Stomach (tissue), 9 donors: ENCODE data around the gene FXYD4. TPM values are rescaled to one million over a fixed set of nuclear protein-coding genes. Genes with fewer than 3 reads are reported as not detected.

Experiments
- DNase-seq, 2 donors: peaks; one replicate each; pipeline versions ENCODE4 v3.0.0 to v3.0.0-alpha.2; 2013 to 2019
- H3K27ac ChIP-seq, 5 donors: fragments of 200-600 bp in 4 of 5; sonication (generic) in 4 of 5; one replicate each; pipeline ENCODE4 v1.5.1; 2013 to 2019; ENCODE audit warnings: mild to moderate bottlenecking in 1 of 5, moderate library complexity in 1 of 5
- H3K27me3 ChIP-seq, 3 donors: fragments of 200-600 bp; sonication (generic); one replicate each; pipeline ENCODE4 v1.5.1; 2017 to 2019; ENCODE audit warnings: mixed run types in 1 of 3
- H3K36me3 ChIP-seq, 4 donors: fragments of 200-600 bp; sonication (generic); 1 replicate in 3 of 4; 2 replicates in 1 of 4; pipeline ENCODE4 v1.5.1; 2016 to 2019
- H3K4me1 ChIP-seq, 4 donors: fragments of 200-600 bp; sonication (generic); one replicate each; pipeline ENCODE4 v1.5.1; 2016 to 2019
- H3K4me3 ChIP-seq, 4 donors: fragments of 200-600 bp; sonication (generic) in 3 of 4; one replicate each; pipeline ENCODE4 v1.5.1; 2016 to 2019; ENCODE audit warnings: mild to moderate bottlenecking in 1 of 4
- H3K9me3 ChIP-seq, 4 donors: fragments of 200-600 bp; sonication (generic); one replicate each; pipeline ENCODE4 v1.5.1; 2016 to 2019
- EP300 ChIP-seq: sonication (generic); formaldehyde crosslinking; IDR thresholded peaks from one replicate; pipeline ENCODE4 v1.6.1; 2017; ENCODE audit warnings: antibody characterized with exemption
- POLR2A ChIP-seq, 4 donors: fragments of 450-650 bp; IDR thresholded peaks; one replicate each; pipeline ENCODE4 v1.6.1; 2016; ENCODE audit warnings: antibody characterized with exemption in 4 of 4, control low read depth in 2 of 4, mild to moderate bottlenecking in 1 of 4, moderate library complexity in 1 of 4
- POLR2AphosphoS5 ChIP-seq, 3 donors: sonication (generic); formaldehyde crosslinking; IDR thresholded peaks; one replicate each; pipeline ENCODE4 v1.6.1; 2016; ENCODE audit warnings: antibody characterized with exemption in 3 of 3
- WGBS, 5 donors: extraction: QIAGEN DNeasy Blood & Tissue Kit in 3 of 5; methylation state at CpG; one replicate each; pipeline versions ENCODE4 v1.1.5 to v1.1.7; 2013 to 2018; 5-methylcytosine and 5-hydroxymethylcytosine counted together
- intact Hi-C: fragments of 100-400 bp; cut with DNase I; formaldehyde crosslinking; loops from one replicate; pipeline ENCODE4 v1.15.1; 2023; ENCODE audit warnings: low total_unique reads
- polyA plus RNA-seq, 3 donors: library from polyadenylated mRNA; stranded (reverse); fragments of 200-250 nt; gene quantifications; one replicate each; pipeline ENCODE4 v1.2.3, GENCODE V29; 2013
- total RNA-seq, 5 donors: library from RNA; depleted of rRNA; stranded (reverse); fragments of >200 nt; gene quantifications; one replicate each; pipeline versions ENCODE4 v1.1.0 to v1.2.3, GENCODE V29; 2014 to 2016
- TF ChIP-seq, protein P1 (sequence below), 7 experiments: fragments of 450-650 bp in 4 of 7; fragments of 200-600 bp in 3 of 7; sonication (generic) in 3 of 7; IDR thresholded peaks; one replicate each; pipeline ENCODE4 v1.5.1; 2016 to 2019; ENCODE audit warnings: antibody characterized with exemption in 7 of 7, control low read depth in 2 of 7, mild to moderate bottlenecking in 1 of 7
- donor health status: healthy with polysubstance abuse.
- donor health status: Bipolar disorder and iron deficiency.
- donor health status: healthy.

FXYD4 gene
- total and polyA plus RNA-seq, 8 donors: 2.8 to 7.3 (median 6.0) TPM; not detected in 5

DNA sequence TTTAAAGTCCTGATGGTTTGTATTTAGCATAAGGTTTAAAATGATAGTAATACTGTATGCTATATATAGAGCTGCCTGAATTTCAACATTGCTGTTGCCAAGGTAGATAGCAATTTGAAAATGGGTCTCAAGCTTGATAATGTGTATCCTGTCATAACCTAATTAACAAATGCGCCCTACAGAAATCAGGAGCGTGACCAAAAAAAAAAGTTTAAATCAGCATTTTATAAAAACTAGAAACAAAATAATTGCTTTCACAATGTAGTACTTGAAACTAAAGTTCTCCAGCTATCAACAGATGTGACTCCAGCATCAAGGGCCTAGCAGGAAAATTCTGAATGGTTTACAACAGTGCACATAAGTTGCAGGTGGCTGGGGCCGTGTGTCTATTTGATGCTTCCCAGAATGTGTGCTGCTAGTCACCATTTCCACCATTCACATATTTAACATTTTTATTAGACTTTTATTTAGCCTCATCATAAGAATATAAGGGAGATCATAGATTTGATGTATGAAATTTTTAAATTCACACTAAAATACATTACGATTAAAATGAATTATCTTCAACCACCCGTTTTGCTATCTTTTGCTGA is 14.1 kb downstream of the FXYD4 start:
- WGBS, 5 donors: 74 to 81% (median 78%) methylated on average over 5 of the region's 5 CpGs
- no peak for DNase-seq
- TF ChIP-seq, protein P1, sequence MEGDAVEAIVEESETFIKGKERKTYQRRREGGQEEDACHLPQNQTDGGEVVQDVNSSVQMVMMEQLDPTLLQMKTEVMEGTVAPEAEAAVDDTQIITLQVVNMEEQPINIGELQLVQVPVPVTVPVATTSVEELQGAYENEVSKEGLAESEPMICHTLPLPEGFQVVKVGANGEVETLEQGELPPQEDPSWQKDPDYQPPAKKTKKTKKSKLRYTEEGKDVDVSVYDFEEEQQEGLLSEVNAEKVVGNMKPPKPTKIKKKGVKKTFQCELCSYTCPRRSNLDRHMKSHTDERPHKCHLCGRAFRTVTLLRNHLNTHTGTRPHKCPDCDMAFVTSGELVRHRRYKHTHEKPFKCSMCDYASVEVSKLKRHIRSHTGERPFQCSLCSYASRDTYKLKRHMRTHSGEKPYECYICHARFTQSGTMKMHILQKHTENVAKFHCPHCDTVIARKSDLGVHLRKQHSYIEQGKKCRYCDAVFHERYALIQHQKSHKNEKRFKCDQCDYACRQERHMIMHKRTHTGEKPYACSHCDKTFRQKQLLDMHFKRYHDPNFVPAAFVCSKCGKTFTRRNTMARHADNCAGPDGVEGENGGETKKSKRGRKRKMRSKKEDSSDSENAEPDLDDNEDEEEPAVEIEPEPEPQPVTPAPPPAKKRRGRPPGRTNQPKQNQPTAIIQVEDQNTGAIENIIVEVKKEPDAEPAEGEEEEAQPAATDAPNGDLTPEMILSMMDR (IDR thresholded peaks at IDR 0.05): no peak
- TF ChIP-seq POLR2A (IDR thresholded peaks at IDR 0.05) (no peak), EP300 (no peak), POLR2AphosphoS5 (IDR thresholded peaks at IDR 0.05) (no peak)
- Histone ChIP-seq H3K4me1 (peaks cover 3 to 38% (median 27%) of the 10 kb centered on the region in 4 donors), H3K27me3 (no peaks in the 10 kb centered on the region), H3K36me3 (peaks cover 45 to 64% (median 61%) of the 10 kb centered on the region in 4 donors), H3K9me3 (no peaks in the 10 kb centered on the region), H3K4me3 (no peak overlapping the region), H3K27ac (no peak overlapping the region)
- intact Hi-C loops: no loop called here

DNA sequence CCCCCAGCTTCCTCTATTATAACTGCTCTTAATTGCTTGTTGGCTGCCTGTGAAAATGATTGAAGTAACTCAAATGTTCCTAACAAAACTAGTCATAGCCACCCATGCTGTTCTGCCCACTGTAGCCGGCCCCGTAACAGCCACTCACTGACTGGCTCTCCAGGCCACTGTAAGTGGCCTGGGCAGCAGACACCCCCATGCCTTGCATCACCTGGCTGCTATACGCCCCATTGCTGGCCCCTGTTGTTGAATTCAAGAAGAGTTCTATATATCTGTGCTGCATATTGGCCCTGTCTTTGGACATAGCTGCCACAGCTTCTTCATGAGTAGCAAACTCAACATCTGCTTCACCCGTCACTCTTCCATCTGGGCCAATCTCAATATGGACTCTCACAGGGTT is 15.1 kb downstream of the FXYD4 start:
- WGBS, 5 donors: 85 to 92% (median 91%) methylated on average over 4 of the region's 4 CpGs
- DNase-seq: no peak
- no peaks in the 10 kb centered on the region for H3K9me3 ChIP-seq
- no peaks in the 10 kb centered on the region for H3K27me3 ChIP-seq
- intact Hi-C loops: no loop called here
- no peak for TF ChIP-seq EP300
- TF ChIP-seq POLR2AphosphoS5 (IDR thresholded peaks at IDR 0.05): peak in 1 of 3 donors; percentile 1
- H3K36me3 ChIP-seq: peaks cover 55 to 74% (median 71%) of the 10 kb centered on the region in 4 donors
- H3K4me1 ChIP-seq: peaks cover 3 to 49% (median 36%) of the 10 kb centered on the region in 4 donors
- H3K4me3 ChIP-seq: no peak overlapping the region
- H3K27ac ChIP-seq: no peak overlapping the region

DNA sequence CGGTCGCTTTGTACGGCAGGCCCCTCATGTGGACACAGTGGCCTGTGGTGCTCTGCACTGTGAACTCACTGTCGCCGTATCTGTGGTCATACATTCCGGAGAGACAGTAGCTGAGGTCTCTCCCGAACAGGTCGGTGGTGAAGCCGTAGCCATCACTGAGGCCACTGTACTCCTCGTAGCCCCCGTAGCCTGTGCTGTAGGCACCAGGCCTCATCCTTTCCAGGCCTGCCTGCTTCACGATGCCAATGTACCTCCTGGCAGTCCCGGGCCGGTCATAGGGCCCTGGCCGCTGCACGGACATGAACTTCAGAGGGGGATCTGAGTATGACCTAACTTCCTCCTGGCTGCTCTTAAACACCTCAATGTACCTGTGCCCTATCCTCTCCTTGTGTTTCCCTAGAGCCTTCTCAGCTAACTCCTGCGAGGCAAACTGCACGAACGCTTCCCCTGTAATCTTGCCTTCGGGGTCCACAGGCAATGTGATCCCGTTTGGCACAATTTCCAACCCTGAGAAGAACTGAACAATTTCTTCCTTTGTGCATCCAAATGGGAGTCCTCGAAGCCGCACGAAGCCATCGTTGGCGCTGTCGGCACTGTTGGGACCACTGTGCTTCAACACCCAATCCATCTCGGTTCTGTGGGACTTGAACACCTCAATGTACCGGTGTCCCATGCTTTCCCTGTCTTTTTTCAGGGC is 15.7 kb downstream of the FXYD4 start:
- intact Hi-C loops: no loop called here
- WGBS, 5 donors: 88 to 95% (median 93%) methylated on average over 26 to 29 of the region's 29 CpGs
- Histone ChIP-seq H3K27ac (no peak overlapping the region), H3K9me3 (no peaks in the 10 kb centered on the region), H3K4me1 (peaks cover 3 to 54% (median 41%) of the 10 kb centered on the region in 4 donors), H3K27me3 (no peaks in the 10 kb centered on the region), H3K36me3 (peaks cover 61 to 80% (median 77%) of the 10 kb centered on the region in 4 donors), H3K4me3 (no peak overlapping the region)
- TF ChIP-seq POLR2AphosphoS5 (IDR thresholded peaks at IDR 0.05): peak in 1 of 3 donors; percentile 1
- TF ChIP-seq EP300: no peak
- no peak for DNase-seq

DNA sequence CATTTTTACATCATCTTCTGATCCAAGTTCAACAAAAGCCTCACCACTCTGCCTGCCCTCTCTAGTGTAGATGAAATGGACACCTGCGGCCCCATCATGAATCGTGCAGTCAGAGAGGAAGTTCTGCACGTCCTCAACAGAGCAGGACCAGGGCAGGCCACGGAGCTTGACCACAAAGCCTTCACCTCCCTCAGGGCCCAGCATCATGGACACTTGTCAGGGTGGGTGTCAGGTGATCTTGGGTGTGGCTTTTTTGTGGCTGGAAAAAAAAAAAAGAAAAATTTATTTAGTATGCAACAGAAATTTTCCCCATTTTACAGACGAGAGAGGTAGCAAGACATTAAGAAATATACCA is 16.2 kb downstream of the FXYD4 start:
- H3K27ac ChIP-seq: no peak overlapping the region
- no peaks in the 10 kb centered on the region for H3K27me3 ChIP-seq
- H3K4me1 ChIP-seq: peaks cover 3 to 60% (median 44%) of the 10 kb centered on the region in 4 donors
- 62 to 66% (median 64%) methylated on average over 5 of the region's 5 CpGs for WGBS, 5 donors
- no peak for DNase-seq
- intact Hi-C loops: no loop called here
- peaks cover 66 to 85% (median 82%) of the 10 kb centered on the region in 4 donors for H3K36me3 ChIP-seq
- H3K9me3 ChIP-seq: no peaks in the 10 kb centered on the region
- H3K4me3 ChIP-seq: no peak overlapping the region
- TF ChIP-seq EP300: no peak
- TF ChIP-seq, protein P1 (IDR thresholded peaks at IDR 0.05): no peak
- TF ChIP-seq POLR2AphosphoS5 (IDR thresholded peaks at IDR 0.05): no peak
- no peak for TF ChIP-seq POLR2A (IDR thresholded peaks at IDR 0.05)

DNA sequence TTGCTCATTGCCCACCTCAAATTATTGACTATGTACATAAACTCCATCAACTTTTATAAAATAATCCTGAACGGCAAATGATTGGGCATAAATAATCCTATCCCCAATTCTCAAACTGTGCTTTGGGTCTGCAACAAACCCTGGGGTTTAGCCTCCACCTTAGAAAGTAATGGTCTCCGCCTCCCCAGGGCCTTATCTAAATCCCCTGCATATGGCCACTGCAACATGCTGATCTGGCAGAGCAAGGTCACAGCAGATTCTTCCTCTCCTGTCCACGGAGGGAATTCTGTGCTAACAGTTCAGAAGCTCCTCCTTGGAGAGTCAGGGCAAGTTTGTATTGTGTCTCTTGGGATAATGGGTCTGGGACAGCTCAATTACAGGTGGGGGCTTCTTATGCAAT is 18.4 kb downstream of the FXYD4 start:
- Histone ChIP-seq H3K4me3 (no peak overlapping the region), H3K36me3 (peaks cover 82 to 100% (median 100%) of the 10 kb centered on the region in 4 donors), H3K4me1 (peaks cover 14 to 65% (median 48%) of the 10 kb centered on the region in 4 donors), H3K27ac (no peak overlapping the region), H3K27me3 (no peaks in the 10 kb centered on the region), H3K9me3 (no peaks in the 10 kb centered on the region)
- intact Hi-C loops: loop anchor here (5.0 kb wide), 1 partner anchor 62 kb away; no protein-coding TSS in a partner anchor
- TF ChIP-seq, protein P1 (IDR thresholded peaks at IDR 0.05): no peak
- TF ChIP-seq POLR2A (IDR thresholded peaks at IDR 0.05): no peak
- TF ChIP-seq POLR2AphosphoS5 (IDR thresholded peaks at IDR 0.05): no peak
- TF ChIP-seq EP300: no peak
- DNase-seq: no peak
- 48 to 63% (median 50%) methylated on average over 3 of the region's 3 CpGs for WGBS, 5 donors
